Measurements from ENCODE around the gene INPP5A. TPM values are rescaled to one million over a fixed set of nuclear protein-coding genes. Genes with fewer than 3 reads are reported as not detected.

Gene INPP5A
- total RNA-seq, 2 donors from 2014 or later, result 9.2 to 14.5 TPM

DNA sequence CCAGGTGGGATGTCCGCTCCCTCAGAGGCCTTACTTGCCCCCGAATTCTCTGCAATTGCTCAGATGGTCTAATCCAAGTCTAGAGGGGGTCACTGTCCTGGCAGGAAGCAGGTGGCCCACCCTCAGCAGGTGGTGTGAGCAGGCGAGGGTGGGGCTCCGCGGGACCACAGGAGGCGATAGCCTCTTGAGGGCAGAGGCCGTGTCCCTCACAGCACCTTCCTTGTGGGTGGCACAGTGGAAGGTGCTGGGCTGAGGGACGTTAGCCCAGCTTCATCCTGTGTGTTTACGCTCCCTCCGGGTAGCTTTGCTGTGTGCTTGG lies 38.3 kb upstream of the INPP5A start:
- Histone ChIP-seq H3K9me3 (no peaks in the 10 kb centered on the region), H3K27me3 (no peaks in the 10 kb centered on the region), H3K36me3 (replicated peaks in 1 of 2; ENCODE audit: insufficient read depth in 1 of 2, low read depth in 2 of 2) (no peaks in the 10 kb centered on the region), H3K4me3 (no peak overlapping the region), H3K4me1 (no peaks in the 10 kb centered on the region), H3K27ac (no peak overlapping the region)
- DNase-seq (peak in 2 of 4 donors; percentile 2 to 6), ATAC-seq (no peak)
- no peak for TF ChIP-seq POLR2A (IDR thresholded peaks at IDR 0.05)
- TF ChIP-seq, protein P1, sequence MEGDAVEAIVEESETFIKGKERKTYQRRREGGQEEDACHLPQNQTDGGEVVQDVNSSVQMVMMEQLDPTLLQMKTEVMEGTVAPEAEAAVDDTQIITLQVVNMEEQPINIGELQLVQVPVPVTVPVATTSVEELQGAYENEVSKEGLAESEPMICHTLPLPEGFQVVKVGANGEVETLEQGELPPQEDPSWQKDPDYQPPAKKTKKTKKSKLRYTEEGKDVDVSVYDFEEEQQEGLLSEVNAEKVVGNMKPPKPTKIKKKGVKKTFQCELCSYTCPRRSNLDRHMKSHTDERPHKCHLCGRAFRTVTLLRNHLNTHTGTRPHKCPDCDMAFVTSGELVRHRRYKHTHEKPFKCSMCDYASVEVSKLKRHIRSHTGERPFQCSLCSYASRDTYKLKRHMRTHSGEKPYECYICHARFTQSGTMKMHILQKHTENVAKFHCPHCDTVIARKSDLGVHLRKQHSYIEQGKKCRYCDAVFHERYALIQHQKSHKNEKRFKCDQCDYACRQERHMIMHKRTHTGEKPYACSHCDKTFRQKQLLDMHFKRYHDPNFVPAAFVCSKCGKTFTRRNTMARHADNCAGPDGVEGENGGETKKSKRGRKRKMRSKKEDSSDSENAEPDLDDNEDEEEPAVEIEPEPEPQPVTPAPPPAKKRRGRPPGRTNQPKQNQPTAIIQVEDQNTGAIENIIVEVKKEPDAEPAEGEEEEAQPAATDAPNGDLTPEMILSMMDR (IDR thresholded peaks at IDR 0.05), result no peak
- 93 to 94% methylated on average over 3 to 10 of the region's 10 CpGs for WGBS, 2 donors
- intact Hi-C loops (cut with DNase I), result no loop called here

DNA sequence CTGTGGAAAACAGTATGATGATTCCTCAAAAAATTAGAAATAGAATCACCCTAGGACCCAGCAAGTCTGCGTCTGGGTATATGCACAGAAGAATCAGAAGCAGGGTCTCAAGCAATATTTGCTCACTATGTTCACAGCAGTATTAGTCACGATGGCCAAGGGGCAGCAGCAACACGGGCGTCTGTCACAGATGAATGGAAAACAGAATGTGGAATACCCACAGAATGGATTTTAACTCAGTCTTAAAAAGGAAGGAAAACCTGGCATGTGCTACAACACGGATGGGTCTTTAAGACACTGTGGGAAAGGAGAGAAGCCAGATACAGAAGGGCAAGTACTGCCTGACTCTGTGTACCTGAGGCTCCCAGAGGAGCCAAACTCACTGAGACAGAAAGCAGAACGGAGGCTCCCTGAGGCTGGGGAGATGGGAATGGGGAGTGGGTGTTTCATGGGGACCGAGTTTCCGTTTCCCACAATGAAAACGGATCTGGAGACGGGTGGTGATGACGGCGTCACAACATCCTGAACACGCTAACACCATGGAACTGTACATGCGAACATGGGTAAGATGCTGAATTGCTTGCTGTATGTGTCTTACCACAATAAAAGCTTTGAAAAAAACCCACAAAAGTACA lies 36.7 kb upstream of the INPP5A start:
- no peaks in the 10 kb centered on the region for H3K27me3 ChIP-seq
- ATAC-seq (no peak), DNase-seq (no peak)
- no peaks in the 10 kb centered on the region for H3K4me1 ChIP-seq
- H3K9me3 ChIP-seq, result no peaks in the 10 kb centered on the region
- intact Hi-C loops (cut with DNase I), result no loop called here
- H3K27ac ChIP-seq, result no peak overlapping the region
- no peaks in the 10 kb centered on the region for H3K36me3 ChIP-seq (replicated peaks in 1 of 2; ENCODE audit: insufficient read depth in 1 of 2, low read depth in 2 of 2)
- H3K4me3 ChIP-seq, result no peak overlapping the region
- 83 to 93% methylated on average over 14 of the region's 14 CpGs for WGBS, 2 donors
- TF ChIP-seq POLR2A (IDR thresholded peaks at IDR 0.05), result no peak
- TF ChIP-seq, protein P1 (IDR thresholded peaks at IDR 0.05), result no peak

DNA sequence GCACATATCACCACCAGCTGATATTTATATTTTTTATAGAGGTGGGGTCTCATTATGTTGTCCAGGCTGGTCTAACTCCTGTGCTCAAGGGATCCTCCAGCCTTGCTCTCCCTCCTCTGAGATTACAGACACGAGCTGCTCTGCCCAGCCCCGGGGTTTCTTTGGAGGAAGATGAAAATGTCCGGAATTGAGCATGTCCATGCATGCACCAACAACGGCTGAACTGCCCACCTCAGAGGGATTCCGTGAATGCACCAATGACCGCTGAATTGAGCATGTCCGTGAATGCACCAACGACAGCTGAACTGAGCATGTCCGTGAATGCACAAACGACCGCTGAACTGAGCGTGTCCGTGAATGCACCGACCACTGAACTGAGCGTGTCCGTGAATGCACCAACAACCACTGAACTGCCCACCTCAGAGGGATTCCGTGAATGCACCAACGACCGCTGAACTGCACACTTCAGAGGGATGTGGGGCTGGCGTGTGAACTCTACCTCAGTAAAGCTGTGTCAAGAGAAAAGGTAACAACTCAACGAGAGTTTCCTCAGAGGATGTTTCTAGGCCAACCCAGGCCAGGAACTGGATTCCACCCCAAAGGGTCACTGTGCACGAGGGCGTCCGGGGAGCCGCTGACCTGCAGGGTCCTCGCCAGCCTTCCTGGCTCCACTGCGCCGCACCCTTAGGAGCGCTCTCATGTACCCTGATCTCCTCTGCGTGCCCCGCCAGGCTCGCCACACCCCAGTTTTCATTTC lies 34.9 kb upstream of the INPP5A start:
- Histone ChIP-seq H3K4me3 (no peak overlapping the region), H3K27me3 (no peaks in the 10 kb centered on the region), H3K4me1 (no peaks in the 10 kb centered on the region), H3K9me3 (no peaks in the 10 kb centered on the region), H3K36me3 (replicated peaks in 1 of 2; ENCODE audit: insufficient read depth in 1 of 2, low read depth in 2 of 2) (no peaks in the 10 kb centered on the region), H3K27ac (no peak overlapping the region)
- DNase-seq (peak in 1 of 4 donors; percentile 3), ATAC-seq (no peak)
- 79 to 81% methylated on average over 23 to 32 of the region's 32 CpGs for WGBS, 2 donors
- intact Hi-C loops (cut with DNase I), result no loop called here
- TF ChIP-seq, protein P1 (IDR thresholded peaks at IDR 0.05), result no peak
- no peak for TF ChIP-seq POLR2A (IDR thresholded peaks at IDR 0.05)

DNA sequence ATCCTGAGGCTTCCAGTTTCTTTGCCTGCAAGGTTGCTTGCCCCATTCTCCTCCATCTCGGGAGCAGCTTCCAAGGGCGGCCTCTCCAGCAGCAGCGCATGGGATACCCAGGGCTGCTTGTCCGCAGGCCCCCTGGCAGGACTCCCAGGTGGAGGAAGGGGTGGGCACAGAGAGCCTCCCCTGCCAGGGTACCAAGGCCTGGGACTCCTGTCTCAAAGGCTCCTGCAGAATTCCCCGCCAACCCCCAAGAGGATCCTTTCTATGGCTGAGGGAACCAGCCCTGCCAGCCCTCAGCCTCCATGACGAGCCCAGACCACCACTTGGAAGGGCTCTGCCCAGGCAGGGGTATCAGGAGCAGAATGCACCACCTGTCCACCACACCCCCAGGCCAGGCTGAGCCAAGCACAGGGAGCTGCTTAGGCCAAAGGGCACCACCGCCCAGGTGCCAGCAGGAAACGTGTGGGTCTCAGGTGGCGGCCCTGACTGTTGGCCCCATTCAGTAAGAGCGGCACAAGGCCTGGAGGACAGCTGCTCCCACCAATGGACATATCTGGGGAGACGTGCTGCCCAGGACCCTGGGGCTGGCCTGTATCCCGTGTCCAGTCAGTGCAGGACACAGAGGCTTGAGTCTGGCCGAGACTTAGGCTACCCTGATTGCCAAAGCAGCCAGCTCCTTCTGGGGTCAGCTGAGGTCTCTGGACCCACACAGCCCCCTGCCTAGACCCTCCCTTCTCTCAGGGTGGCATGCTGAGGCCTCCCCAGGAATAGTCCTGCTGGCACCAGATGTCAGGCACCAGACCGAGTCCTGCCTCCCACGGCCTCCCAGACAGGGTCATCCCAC lies 33.8 kb upstream of the INPP5A start:
- Histone ChIP-seq H3K27ac (no peak overlapping the region), H3K9me3 (no peaks in the 10 kb centered on the region), H3K36me3 (replicated peaks in 1 of 2; ENCODE audit: insufficient read depth in 1 of 2, low read depth in 2 of 2) (no peaks in the 10 kb centered on the region), H3K27me3 (no peaks in the 10 kb centered on the region), H3K4me1 (no peaks in the 10 kb centered on the region), H3K4me3 (no peak overlapping the region)
- intact Hi-C loops (cut with DNase I), result no loop called here
- ATAC-seq (no peak), DNase-seq (peak in 1 of 4 donors; percentile 9)
- no peak for TF ChIP-seq POLR2A (IDR thresholded peaks at IDR 0.05)
- TF ChIP-seq, protein P1 (IDR thresholded peaks at IDR 0.05), result no peak
- 78 to 85% methylated on average over 4 to 15 of the region's 15 CpGs for WGBS, 2 donors
